ENCODE data around the gene STAG2. TPM values are rescaled to one million over a fixed set of nuclear protein-coding genes. Genes with fewer than 3 reads are reported as not detected.

STAG2 gene
- total RNA-seq, 2 donors from 2014 or later, result 51.7 to 64.4 TPM

DNA sequence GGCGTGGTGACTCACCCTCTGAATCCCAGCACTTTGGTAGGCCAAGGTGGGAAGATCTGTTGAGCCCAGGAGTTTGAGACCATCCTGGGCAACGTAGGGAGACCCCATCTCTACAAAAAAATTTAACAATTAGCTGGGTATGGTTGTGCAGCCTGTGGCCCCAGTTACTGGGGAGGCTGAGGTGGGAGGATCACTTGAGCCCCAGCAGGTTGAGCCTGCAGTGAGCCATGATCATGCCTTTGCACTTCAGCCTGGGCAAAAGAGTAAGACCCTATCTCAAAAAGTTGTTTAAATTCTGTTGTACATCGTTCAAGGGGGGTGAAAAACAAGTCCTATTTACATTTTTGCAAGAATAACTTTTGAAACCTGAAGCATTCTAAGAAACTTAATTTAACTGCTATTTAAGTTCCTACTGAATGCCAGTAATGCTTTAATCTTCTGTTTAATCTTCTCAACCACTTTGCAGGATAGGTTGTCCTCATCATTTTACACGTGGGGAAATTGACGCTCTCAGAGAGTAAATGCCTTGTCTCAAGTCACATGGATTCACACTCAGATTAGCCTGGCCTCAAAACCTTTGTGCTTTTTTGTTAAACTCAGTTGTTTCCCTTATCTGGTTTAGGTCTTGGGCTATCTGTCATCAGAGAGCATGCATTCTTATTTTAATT lies 7.0 kb downstream of the STAG2 start:
- DNase-seq (ENCODE audit: low spot score), result no peak
- intact Hi-C loops (cut with DNase I), result no loop called here

DNA sequence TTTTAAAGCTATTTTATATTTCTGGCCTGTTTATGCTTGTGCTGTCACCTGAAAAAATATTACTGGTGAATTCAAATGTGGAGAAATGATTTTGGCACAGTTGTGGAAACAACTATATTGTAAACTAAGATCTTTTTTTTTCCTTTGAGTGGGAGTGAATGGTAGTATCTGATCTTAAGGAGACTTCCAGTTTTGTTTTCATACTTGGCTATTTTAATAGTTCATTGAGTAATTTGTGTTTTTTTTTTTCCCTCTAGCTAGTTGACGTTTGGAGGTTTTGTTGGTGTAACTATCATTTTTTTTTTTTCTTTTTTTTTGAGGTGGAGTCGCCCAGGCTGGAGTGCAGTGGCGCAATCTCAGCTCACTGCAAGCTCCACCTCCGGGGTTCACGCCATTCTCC lies 10.5 kb downstream of the STAG2 start:
- no peak for DNase-seq (ENCODE audit: low spot score)
- intact Hi-C loops (cut with DNase I), result no loop called here

DNA sequence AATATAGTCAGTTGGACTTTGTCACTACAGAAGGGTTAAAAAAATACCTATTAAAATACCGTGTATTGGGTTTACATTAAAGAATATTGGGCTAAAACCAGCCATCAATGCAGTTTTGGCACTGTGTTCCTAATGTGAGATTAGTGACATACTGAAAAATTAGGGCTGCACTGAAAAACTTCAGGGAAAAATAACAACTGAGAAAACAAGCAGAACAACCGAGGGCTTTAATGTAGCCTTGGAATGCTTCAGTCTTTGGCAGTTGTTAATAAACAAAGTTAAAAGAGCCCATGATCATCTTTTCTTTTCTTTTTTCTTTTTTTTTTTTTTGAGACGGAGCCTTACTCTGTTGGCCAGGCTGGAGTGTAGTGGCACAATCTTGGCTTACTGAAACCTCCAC lies 12.4 kb downstream of the STAG2 start:
- intact Hi-C loops (cut with DNase I), result loop anchor here in 1 of 2 donors (2.0 kb wide), 1 partner anchor 13 kb away; the partner anchor contains the start of gene STAG2
- no peak for DNase-seq (ENCODE audit: low spot score)

DNA sequence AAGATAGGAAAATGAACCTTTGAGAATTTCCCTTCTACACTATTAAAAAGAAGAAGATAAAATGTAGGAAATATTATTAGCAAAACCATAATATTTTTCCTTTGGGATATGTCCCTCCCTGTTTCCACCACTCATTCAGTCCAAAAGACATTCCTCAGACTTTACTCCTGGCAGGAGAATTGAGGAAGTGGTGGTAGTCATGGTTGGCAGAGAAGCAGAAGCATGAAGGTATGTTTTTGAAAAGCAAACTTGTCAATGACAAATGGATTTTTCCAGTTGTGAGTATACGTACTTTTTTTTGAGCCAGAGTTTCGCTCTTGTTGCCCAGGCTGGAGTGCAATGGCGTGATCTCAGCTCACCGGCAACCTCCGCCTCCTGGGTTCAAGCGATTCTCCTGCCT lies 13.7 kb downstream of the STAG2 start:
- intact Hi-C loops (cut with DNase I), result loop anchor here in 1 of 2 donors (2.0 kb wide), 1 partner anchor 14 kb away; the partner anchor contains the start of gene STAG2
- DNase-seq (ENCODE audit: low spot score), result no peak

DNA sequence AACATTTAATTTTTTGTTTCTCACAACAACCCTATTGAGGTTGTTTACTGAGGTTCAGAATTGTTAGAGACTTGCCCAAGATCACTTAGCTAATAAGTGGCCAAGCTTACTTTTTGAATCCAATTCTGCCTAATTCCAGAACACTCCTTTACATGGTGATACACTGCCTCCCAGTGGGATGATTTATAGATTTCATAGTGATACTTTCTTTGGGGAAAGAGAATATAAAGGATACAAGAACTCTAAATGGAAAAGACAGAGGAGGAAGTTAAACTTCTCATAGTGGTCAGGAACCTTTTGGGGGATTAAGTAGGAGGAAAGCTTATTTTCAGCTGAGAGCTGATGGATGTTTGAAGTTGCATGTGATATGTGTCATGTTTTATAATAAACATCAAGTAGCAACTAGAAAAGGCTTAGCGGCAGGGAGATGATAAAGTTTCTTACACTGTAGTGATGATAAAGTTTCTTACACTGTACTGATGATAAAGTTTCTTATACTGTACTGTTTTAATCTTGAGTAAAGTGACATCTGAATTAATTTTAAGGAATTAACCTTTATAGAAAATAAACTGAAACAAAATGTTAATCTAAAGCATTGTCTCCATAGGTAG lies 15.3 kb downstream of the STAG2 start:
- DNase-seq (ENCODE audit: low spot score), result no peak
- intact Hi-C loops (cut with DNase I), result no loop called here

DNA sequence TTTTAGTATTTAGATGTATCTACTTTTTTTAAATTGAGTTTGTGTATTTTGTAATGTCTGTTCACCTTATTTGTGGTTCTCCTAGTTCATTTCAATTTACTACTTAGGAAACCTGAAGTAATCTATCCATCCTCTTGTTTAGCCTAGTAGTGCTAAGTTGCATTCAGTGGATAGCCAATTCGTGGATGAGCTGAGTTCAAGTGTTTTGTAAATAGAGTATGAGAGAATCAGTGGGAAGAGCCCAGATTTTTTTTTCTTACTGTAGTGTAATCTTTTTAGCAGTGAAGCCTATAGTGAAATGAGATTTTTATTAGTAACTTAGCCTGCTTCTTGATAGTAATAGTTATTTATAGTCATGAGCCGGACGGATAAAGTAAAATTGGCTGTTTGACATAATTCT lies 21.7 kb downstream of the STAG2 start:
- DNase-seq (ENCODE audit: low spot score), result no peak
- intact Hi-C loops (cut with DNase I), result no loop called here

DNA sequence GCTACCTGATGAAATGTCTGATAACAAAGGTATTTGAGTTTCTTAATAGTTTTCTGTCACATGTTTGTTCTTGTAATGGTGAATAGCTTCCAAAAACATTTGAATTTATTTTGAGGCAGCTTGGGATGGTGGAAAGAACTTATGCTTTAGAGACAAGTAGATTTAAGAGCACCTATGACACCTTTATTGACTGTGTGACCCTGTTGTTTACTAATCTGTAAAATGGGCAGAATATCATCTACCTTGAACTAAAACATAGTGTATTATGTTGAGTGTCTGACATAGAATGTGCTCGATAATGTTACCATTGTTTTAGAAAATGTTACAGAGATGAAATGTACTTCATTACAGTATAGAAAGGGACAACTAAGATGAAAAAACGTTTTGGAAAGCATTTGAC lies 24.9 kb downstream of the STAG2 start:
- no peak for DNase-seq (ENCODE audit: low spot score)
- intact Hi-C loops (cut with DNase I), result no loop called here

DNA sequence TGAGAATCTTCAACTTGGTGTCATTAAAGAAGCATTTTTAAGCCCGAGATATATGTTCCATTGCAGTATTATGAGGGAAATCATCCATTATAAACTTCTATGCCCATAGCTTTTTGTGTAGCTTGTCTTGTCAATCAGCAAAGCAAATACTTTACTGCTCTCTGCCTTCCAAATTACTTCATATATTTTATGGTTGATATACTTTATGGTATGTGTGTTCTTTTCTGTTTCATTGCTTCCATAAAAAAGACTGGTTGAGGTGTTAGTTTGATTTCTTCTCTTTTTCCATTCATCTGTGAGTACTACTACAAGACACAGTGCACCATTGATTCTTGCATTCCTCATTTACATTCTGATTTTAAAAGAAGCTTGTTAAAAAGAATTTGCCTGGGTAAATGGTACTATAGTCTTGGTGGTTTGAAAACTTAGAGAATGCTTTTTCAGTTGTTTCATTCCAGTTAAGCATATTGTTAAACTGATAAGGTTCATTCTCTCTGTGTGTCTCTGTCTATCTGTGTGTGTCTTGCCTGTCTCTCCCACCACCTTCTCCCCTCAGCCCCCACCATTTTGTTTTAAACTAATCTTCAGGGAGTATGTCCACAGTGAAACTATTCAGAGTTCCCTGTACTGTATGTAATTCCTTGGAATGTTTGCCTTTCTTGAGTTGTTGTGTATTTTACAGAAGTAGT lies 27.1 kb downstream of the STAG2 start:
- DNase-seq (ENCODE audit: low spot score), result no peak

DNA sequence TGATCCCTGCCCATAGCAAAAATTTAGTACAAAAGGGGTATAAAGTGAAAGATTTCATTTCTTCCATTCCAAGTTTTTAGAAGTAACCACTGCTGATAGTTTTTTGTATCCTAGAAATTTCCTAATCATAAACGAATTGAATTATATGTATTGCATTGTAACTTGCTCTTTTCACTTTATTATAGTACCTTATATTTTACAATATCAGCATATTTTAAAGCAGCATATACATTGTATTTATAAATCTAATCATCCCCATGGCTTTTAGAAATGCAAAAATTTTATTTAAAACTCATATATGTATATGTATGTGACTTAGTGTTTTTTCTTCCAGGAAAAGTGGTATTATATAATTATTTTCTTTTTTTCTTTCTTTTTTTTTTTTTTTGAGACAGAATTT lies 27.7 kb downstream of the STAG2 start:
- intact Hi-C loops (cut with DNase I), result no loop called here
- no peak for DNase-seq (ENCODE audit: low spot score)

More for the DNA sequence above, 27.1 kb downstream of the STAG2 start:
- intact Hi-C loops (cut with DNase I), result no loop called here

DNA sequence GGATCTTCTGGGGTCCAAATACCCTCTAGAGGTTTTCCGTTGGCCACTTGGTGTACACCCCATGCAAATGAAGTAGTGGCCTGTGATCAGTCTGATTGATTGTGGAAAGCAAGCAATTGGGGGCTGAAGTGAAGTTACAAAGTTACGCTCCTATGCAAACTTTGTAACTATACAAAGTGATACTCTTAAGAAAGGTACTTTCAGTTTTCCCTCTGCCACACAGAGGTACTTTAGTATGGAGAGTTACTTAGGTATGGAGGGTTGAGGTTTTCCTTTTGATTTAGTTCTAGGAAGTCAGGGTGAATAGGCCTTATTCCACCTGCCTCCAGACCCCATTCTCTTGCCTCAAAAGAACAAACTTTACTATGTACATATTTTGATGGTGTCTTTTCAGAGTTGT lies 28.7 kb downstream of the STAG2 start:
- DNase-seq (ENCODE audit: low spot score), result no peak
- intact Hi-C loops (cut with DNase I), result no loop called here

DNA sequence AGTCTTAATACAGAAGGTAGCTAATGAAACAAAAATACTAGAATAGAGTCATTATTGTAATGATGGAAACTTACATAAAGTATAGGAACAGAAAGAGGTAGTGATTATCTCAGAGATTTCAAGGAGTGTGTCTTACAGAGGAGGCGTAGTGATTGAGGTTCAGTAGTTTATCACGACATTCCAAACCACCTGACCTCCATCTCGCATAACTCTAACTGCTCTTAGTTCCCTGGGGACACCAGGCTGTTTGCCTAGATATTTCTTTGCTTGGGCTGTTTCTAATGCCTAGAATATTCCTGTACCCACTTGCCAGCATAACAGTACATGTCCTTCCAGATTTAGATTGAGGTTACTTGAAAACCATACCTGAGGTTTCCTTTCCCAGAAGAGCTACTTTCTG lies 29.1 kb downstream of the STAG2 start:
- intact Hi-C loops (cut with DNase I), result no loop called here
- DNase-seq (ENCODE audit: low spot score), result no peak

DNA sequence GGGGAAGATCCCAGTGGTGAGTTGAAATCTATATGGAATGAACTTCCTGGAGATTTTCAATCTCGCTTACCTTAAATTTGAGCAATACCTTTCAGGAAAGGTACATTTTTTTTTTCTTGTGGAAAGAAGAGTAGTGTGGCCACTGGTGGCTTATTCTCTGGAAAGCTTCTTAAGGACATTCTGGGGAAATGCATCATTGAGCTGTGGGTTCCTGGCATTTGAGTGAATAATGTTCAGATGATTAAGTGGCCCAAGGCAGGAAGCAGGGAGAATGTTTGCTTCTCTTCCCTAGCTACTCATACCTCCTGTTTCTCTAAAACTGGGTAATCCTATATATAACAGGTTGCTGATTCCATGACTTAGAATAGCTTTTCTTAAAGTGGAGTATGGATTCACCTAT lies 31.8 kb downstream of the STAG2 start:
- intact Hi-C loops (cut with DNase I), result no loop called here
- no peak for DNase-seq (ENCODE audit: low spot score)

DNA sequence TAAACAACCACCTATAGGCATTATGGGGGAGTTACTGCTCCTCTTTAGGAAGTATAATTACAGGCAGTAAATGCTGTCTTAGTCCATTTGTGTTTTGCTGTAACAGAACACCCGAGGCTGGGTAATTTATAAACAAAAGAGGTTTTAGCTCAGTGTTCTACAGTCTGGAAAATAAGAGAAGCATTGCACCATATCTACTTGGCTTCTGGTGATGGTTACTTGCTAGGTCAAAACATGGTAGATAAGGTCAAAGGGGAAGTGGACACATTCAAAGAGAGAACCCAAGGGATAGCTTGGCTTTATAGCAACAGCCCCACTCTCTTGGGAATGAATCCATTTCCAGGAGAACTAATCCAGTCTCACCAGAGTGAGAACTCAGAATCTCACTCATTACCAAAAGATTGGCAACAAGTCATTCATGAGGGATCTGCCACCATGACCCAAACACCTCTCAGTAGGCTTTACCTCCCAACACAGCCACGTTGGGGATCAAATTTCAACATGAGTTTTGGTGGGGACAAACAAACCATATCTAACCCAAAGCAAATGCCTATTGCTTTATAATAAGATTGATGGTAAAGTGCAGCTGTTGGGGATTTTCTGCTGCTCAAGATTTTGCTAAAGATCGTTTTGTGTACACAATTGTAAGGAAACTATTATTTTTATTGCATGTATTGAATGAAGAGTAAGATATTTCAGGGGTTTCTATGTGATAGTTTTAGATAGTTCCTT lies 32.6 kb downstream of the STAG2 start:
- intact Hi-C loops (cut with DNase I), result no loop called here
- no peak for DNase-seq (ENCODE audit: low spot score)

DNA sequence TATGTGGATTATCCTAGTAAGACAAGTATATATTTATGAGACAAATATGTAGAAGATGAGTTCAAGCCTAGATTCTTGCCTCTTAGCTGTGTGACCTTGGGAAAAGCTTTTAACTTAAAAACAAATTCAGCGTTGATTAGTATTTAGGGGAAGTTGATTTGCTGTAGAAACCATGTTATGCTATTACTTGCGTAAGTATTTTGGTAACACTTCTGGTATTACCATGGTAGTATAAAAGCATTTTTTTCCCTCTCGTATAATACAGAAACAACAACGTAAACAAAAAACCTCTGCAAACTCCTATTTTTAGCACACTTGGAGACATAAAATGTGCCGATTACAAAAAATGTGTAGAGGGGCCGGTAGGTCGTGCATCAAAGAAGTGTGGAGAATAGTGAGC lies 33.2 kb downstream of the STAG2 start:
- intact Hi-C loops (cut with DNase I), result no loop called here
- DNase-seq (ENCODE audit: low spot score), result no peak

DNA sequence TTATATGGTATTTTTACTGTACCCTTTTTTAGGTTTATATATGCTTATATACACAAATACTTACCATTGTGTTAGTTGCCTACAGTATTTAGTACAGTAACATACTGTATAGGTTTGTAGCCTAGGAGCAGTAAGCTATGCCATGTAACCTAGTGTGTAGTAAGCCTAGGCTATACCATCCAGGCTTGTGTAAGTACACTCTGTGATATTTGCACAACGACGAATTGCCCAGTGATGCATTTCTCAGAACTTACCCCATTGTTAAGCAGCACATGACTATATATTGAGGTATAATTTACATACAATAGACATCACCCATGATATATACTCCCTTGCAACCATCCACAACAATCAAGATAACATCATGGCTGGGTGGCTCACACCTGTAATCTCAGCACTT lies 40.1 kb downstream of the STAG2 start:
- DNase-seq (ENCODE audit: low spot score), result no peak
- intact Hi-C loops (cut with DNase I), result no loop called here

DNA sequence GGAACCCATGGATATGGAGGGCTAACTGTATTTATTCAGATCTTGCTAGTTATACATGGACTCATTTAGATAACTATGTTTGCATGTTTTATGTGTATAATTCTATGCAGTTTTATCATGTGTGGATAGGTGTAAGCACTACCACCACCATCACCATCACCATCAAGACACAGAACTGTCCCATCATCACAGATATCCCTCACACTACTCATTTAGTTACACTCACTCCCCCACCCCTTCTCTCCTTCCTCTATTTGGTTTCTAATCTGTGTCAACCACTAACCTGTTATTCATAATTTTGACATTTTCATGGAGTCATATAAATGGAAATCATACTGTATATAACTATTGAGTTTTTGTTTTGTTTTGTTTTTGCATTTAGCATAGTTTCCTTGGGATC lies 43.7 kb downstream of the STAG2 start:
- DNase-seq (ENCODE audit: low spot score), result no peak
- intact Hi-C loops (cut with DNase I), result no loop called here

DNA sequence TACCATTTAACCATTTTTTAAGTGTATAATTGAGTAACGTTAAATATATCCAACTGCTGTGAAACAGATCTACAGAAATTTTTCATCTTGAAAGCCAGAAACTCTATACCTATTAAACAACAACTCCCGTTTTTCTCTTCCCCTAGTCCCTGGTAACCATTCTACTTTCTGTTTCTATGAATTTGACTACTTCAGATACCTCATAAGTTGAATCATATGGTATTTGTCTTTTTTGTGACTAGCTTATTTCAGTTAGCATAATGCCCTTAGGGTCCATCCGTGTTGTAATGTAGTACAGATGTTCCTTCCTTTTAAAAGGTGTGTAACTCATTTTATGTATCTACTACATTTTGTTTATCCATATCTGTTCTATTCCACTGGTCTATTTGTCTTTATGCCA lies 48.7 kb downstream of the STAG2 start:
- no peak for DNase-seq (ENCODE audit: low spot score)
- intact Hi-C loops (cut with DNase I), result no loop called here

DNA sequence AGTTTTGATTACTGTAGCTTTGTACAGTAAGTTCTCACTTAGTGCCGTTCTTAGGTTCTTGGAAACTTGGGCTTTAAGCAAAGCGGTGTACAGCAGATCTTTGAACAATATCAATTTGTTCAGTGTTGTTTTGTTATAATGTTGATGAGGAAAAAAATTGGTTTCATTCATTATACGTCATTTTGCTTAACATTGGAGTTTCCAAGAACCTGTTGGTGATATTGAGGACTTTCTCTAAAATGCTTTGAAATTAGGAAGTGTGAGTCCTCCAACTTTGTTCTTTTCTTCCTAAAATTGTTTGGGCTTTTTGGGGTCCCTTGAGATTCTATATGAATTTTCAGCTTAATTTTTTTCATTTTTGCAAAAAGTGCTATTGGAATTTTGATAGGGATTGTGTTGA lies 49.1 kb downstream of the STAG2 start:
- intact Hi-C loops (cut with DNase I), result no loop called here
- no peak for DNase-seq (ENCODE audit: low spot score)

DNA sequence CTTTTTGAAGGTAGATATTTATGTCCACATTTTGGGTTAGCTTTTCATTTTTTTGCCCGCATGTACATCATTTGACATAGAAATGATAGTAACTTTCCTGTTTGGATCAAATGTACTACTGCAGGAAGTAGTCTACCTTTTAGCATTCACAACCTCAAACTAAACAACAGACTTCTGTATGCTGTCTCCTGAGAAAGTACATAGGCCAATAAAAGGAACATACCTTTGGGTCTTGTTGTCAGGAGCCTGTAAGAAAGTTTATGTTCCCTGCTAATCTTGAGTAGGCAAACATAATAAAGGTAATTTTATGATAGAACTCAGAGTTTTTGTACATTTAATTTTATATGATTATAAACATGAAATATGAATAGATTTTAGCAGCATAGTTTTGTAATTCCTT lies 54.2 kb downstream of the STAG2 start:
- DNase-seq (ENCODE audit: low spot score), result no peak
- intact Hi-C loops (cut with DNase I), result no loop called here

DNA sequence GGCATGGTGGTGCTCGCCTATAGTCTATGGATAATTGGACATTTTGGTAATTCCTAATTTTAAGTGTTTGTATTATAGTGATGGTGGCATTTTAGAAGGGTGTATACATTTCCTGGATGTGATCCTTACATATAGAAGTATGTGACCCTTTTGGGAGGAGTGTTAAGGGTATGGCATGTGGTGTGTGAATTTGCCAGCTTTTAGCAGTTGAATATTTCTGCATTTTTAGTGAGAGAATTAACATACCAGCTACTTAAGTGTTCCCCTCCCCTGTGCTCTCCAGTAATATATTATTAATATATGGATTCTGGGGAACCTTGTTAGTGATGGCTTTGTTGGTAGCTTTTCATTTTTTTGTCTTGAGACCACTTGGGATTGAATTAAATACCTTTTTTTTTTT lies 55.3 kb downstream of the STAG2 start:
- intact Hi-C loops (cut with DNase I), result no loop called here
- no peak for DNase-seq (ENCODE audit: low spot score)
